HepG2 (cell line): ENCODE results near the gene ARID5B. TPM values are rescaled to one million over a fixed set of nuclear protein-coding genes. Genes with fewer than 3 reads are reported as not detected.
A peak's percentile ranks its signal among the peaks of the same experiment; 100 is the strongest.

Experiments used
- ATAC-seq: fragments of 200-7000 bp; cut with Tn5 transposase; 3 replicates; pipeline ENCODE4 v1.9.1; 2020; ENCODE audit warnings: mild to moderate bottlenecking, moderate library complexity
- BruUV-seq: library from RNA; stranded (reverse); fragments of 400-500 nt; replicated peaks from 2 replicates; lab custom pipeline; 2021; lab: Mats Ljungman, UMichigan
- CTCF ChIA-PET: fragments of 300-600 bp; formaldehyde crosslinking; extraction: SDS; loops from one replicate; lab custom pipeline; 2021; ENCODE audit warnings: low total read pairs, inconsistent platforms, low intra/inter-chr PET ratio; lab: Yijun Ruan, JAX
- POLR2A ChIA-PET: fragments of 350-600 bp; sonication (Branson Sonifier 250); formaldehyde crosslinking; loops from one replicate; lab custom pipeline; 2020; ENCODE audit warnings: antibody characterized with exemption, inconsistent platforms; lab: Yijun Ruan, JAX
- DNase-seq: peaks from one replicate; pipeline ENCODE4 v3.0.0-alpha.2; 2015; ENCODE audit warnings: low spot score
- FAIRE-seq: peaks from 3 replicates; lab custom pipeline; 2011; peaks lifted over from hg19 to GRCh38; lab: Jason Lieb, UNC
- H2AFZ ChIP-seq: one replicate; pipeline ENCODE4 v1.6.1; 2011; ENCODE audit warnings: low read length, inconsistent platforms
- H3K27ac ChIP-seq: fragments of 300-600 bp; 3 replicates; pipeline ENCODE4 v1.8.0; 2011; ENCODE audit warnings: mixed run types, mild to moderate bottlenecking, mixed read lengths, low read length, inconsistent platforms; ENCODE audit not compliant: insufficient read depth; ENCODE audit errors: extremely low read length
- H3K27me3 ChIP-seq, 2 experiments: fragments of 200-600 bp in 1 of 2; 2 replicates in 1 of 2; 3 replicates in 1 of 2; pipeline versions ENCODE4 v1.6.0 to v1.8.0; 2011; ENCODE audit warnings: low read length in 2 of 2, mild to moderate bottlenecking in 2 of 2, moderate library complexity in 2 of 2, inconsistent platforms in 1 of 2; ENCODE audit not compliant: insufficient read depth in 2 of 2, control insufficient read depth in 1 of 2
- H3K36me3 ChIP-seq, 2 experiments: fragments of 200-600 bp in 1 of 2; replicated peaks in 1 of 2; 2 replicates in 1 of 2; 3 replicates in 1 of 2; pipeline versions ENCODE4 v1.5.1 to v1.8.0; 2011; ENCODE audit warnings: low read length in 2 of 2, inconsistent platforms in 1 of 2; ENCODE audit not compliant: insufficient read depth in 2 of 2, control insufficient read depth in 1 of 2
- H3K4me1 ChIP-seq: 2 replicates; pipeline ENCODE4 v1.5.1; 2012; ENCODE audit warnings: low read length, inconsistent platforms; ENCODE audit not compliant: insufficient read depth
- H3K4me2 ChIP-seq: 2 replicates; pipeline ENCODE4 v1.6.0; 2011; ENCODE audit warnings: low read depth, low read length, inconsistent platforms
- H3K4me3 ChIP-seq, 3 experiments: fragments of 200-600 bp in 1 of 3; sonication (generic), shearing (Covaris generic) in 1 of 3; replicated peaks in 1 of 3; 2 replicates each; pipeline ENCODE4 v1.5.1; 2011 to 2016; ENCODE audit warnings: low read length in 3 of 3, inconsistent platforms in 2 of 3, low read depth in 2 of 3, mild to moderate bottlenecking in 2 of 3, control low read depth in 1 of 3, mixed read lengths in 1 of 3; ENCODE audit not compliant: insufficient read depth in 1 of 3
- H3K79me2 ChIP-seq: one replicate; pipeline ENCODE4 v1.6.1; 2011; ENCODE audit warnings: low read length, inconsistent platforms; ENCODE audit not compliant: insufficient read depth
- H3K9ac ChIP-seq: 2 replicates; pipeline ENCODE4 v1.6.0; 2011; ENCODE audit warnings: mild to moderate bottlenecking, low read depth, low read length, inconsistent platforms; ENCODE audit not compliant: insufficient read depth
- H3K9me3 ChIP-seq: 2 replicates; pipeline ENCODE4 v1.5.1; 2012; ENCODE audit warnings: mild to moderate bottlenecking, low read length
- H4K20me1 ChIP-seq: 2 replicates; pipeline ENCODE4 v1.6.0; 2011; ENCODE audit warnings: inconsistent platforms, mild to moderate bottlenecking, low read length, moderate library complexity; ENCODE audit not compliant: insufficient read depth
- BCL6 ChIP-seq: IDR thresholded peaks from 2 replicates; pipeline ENCODE4 v1.6.1; 2016; ENCODE audit warnings: missing genetic modification reagents, missing compliant biosample characterization
- CEBPG ChIP-seq: IDR thresholded peaks from 2 replicates; pipeline ENCODE4 v1.6.1; 2016
- DNMT3B ChIP-seq: conservative IDR thresholded peaks from 2 replicates; pipeline ENCODE4 v1.6.1; 2016; ENCODE audit warnings: missing biosample characterization, control low read depth
- EHMT2 ChIP-seq: fragments of 200-600 bp; sonication (generic); IDR thresholded peaks from 2 replicates; pipeline ENCODE4 v1.7.0; 2017; ENCODE audit warnings: antibody characterized with exemption, low read depth, low read length, borderline replicate concordance
- EP300 ChIP-seq, 3 experiments: sonication (generic) in 1 of 3; formaldehyde crosslinking in 1 of 3; IDR thresholded peaks; 2 replicates each; pipeline versions ENCODE4 v1.5.1 to v1.6.1; 2011 to 2020; ENCODE audit warnings: low read depth in 2 of 3, low read length in 2 of 3, borderline replicate concordance in 1 of 3, improper control_type of control experiment in 1 of 3, mild to moderate bottlenecking in 1 of 3, missing genetic modification reagents in 1 of 3, moderate library complexity in 1 of 3
- FOXA3 ChIP-seq: IDR thresholded peaks from 2 replicates; pipeline ENCODE4 v1.6.1; 2016; ENCODE audit warnings: missing genetic modification reagents, missing compliant biosample characterization
- GATAD2A ChIP-seq: IDR thresholded peaks from 2 replicates; pipeline ENCODE4 v1.6.1; 2016
- HDAC2 ChIP-seq: sonication (generic); formaldehyde crosslinking; IDR thresholded peaks from 2 replicates; pipeline ENCODE4 v1.4.0; 2020; ENCODE audit warnings: missing genetic modification reagents
- HNF4A ChIP-seq: sonication (generic); formaldehyde crosslinking; IDR thresholded peaks from 2 replicates; pipeline ENCODE4 v1.4.0; 2020; ENCODE audit warnings: missing genetic modification reagents
- IRX3 ChIP-seq: sonication (generic); formaldehyde crosslinking; IDR thresholded peaks from 2 replicates; pipeline ENCODE4 v1.8.1; 2023; ENCODE audit warnings: mild to moderate bottlenecking, low read depth, missing genetic modification reagents, borderline replicate concordance
- MTF2 ChIP-seq: sonication (generic); formaldehyde crosslinking; IDR thresholded peaks from 2 replicates; pipeline ENCODE4 v1.5.0; 2020; ENCODE audit warnings: missing genetic modification reagents, borderline replicate concordance
- SOX13 ChIP-seq, 3 experiments: fragments of 450-650 bp in 1 of 3; sonication (generic) in 1 of 3; formaldehyde crosslinking in 1 of 3; IDR thresholded peaks in 2 of 3; conservative IDR thresholded peaks in 1 of 3; 2 replicates each; pipeline versions ENCODE4 v1.5.0 to v1.6.1; 2016 to 2020; ENCODE audit warnings: antibody characterized with exemption in 1 of 3, mild to moderate bottlenecking in 1 of 3, missing compliant biosample characterization in 1 of 3, missing genetic modification reagents in 1 of 3, moderate library complexity in 1 of 3
- TOPORS ChIP-seq: sonication (generic); formaldehyde crosslinking; IDR thresholded peaks from 2 replicates; pipeline ENCODE4 v1.8.0; 2023; ENCODE audit warnings: mild to moderate bottlenecking, missing genetic modification reagents
- YEATS2 ChIP-seq: sonication (generic); formaldehyde crosslinking; IDR thresholded peaks from 2 replicates; pipeline ENCODE4 v1.4.0; 2020; ENCODE audit warnings: missing genetic modification reagents, borderline replicate concordance
- ZFX ChIP-seq: sonication (generic); formaldehyde crosslinking; IDR thresholded peaks from 2 replicates; pipeline ENCODE4 v1.4.0; 2020; ENCODE audit warnings: mild to moderate bottlenecking, low read depth, missing genetic modification reagents, moderate library complexity
- ZNF318 ChIP-seq: sonication (generic); formaldehyde crosslinking; IDR thresholded peaks from 2 replicates; pipeline ENCODE4 v1.4.0; 2020; ENCODE audit warnings: mild to moderate bottlenecking, missing genetic modification reagents
- WGBS: methylation state at CpG from one replicate; pipeline ENCODE4 v1.1.6; 2017; ENCODE audit warnings: low lambda C conversion rate; 5-methylcytosine and 5-hydroxymethylcytosine counted together
- in situ Hi-C: cut with HindIII; loops from 2 replicates; pipeline ENCODE4 v1.10.0; 2017; ENCODE audit warnings: low pct_unique_long_range_greater_than_20kb; ENCODE audit not compliant: extremely low pct_ligation_motif_present
- intact Hi-C: fragments of 100-400 bp; cut with micrococcal nuclease; formaldehyde crosslinking; loops from one replicate; pipeline ENCODE4 v1.10.0; 2022; ENCODE audit not compliant: unreplicated experiment
- polyA plus RNA-seq, 8 experiments: library from polyadenylated mRNA; depleted of rRNA in 3 of 8; stranded (reverse) in 7 of 8; unstranded in 1 of 8; fragments of >200 nt; fragmentation: Illumina TruSeq in 4 of 8; extraction: Trizol in 4 of 8; gene quantifications; 2 replicates each; pipeline versions ENCODE4 v1.2.1 to v1.2.3, GENCODE V29; 2011 to 2016; ENCODE audit warnings: low read depth in 4 of 8, missing spikeins in 1 of 8, mixed read lengths in 1 of 8; ENCODE audit not compliant: insufficient read depth in 1 of 8
- total RNA-seq, 5 experiments: library from RNA; depleted of rRNA; stranded (reverse); fragments of >200 nt; fragmentation: Illumina TruSeq; extraction: Trizol; gene quantifications; 2 replicates each; pipeline ENCODE4 v1.2.3, GENCODE V29; 2016; ENCODE audit warnings: low read depth in 1 of 5

ARID5B gene
- total and polyA plus RNA-seq, 2 of the 13 experiments (the other 11 are each of a cell fraction or from before 2014, with no cell fraction given), result 6.2 to 21.1 TPM

- Histone ChIP-seq H3K4me3 (no peak overlapping the region), H3K79me2 (no peaks in the 10 kb centered on the region), H3K4me2 (no peak overlapping the region; the same call in 1 of the 2 replicates), H3K36me3 (peaks cover 0 to 7% of the 10 kb centered on the region in 2 experiments; a peak in 2 of 5 replicates), H3K27me3 (no peaks in the 10 kb centered on the region), H3K9ac (no peak overlapping the region), H3K9me3 (no peaks in the 10 kb centered on the region), H3K27ac (peak overlapping the region; percentile 5), H4K20me1 (no peaks in the 10 kb centered on the region), H2AFZ (no peak overlapping the region), H3K4me1 (peaks cover 26% of the 10 kb centered on the region)
- 53% methylated on average over 5 of the region's 5 CpGs for WGBS
- DNase-seq (no peak), FAIRE-seq (no peak), ATAC-seq (peak; percentile 75)
- BruUV-seq, result no TSS peak
- ChIA-PET CTCF (no interaction called here), POLR2A (interaction anchor here (1.1 to 2.0 kb wide), 3 partner anchors 9 to 66 kb away, joined by 3 to 6 read pairs (median 5); no protein-coding TSS in a partner anchor)
- intact Hi-C loops (no loop called here), in situ Hi-C loops (no loop called here)
- TF ChIP-seq CEBPG (CRISPR knock-in tag), result peak; percentile 68; the same call in 1 of the 2 replicates
- TF ChIP-seq TOPORS, result no peak
- TF ChIP-seq EP300 (IDR thresholded peaks at IDR 0.05; ENCODE audit: low read depth in 2 of 2, low read length in 2 of 2), result peak in 1 of 2 experiments; percentile 35; a peak in 1 of 4 replicates
- TF ChIP-seq EP300 (CRISPR knock-in tag; IDR thresholded peaks at IDR 0.05; ENCODE audit: borderline replicate concordance), result no peak
- TF ChIP-seq HNF4A (CRISPR knock-in tag), result peak; percentile 56
- TF ChIP-seq DNMT3B, result no peak
- no peak for TF ChIP-seq MTF2 (CRISPR knock-in tag)
- TF ChIP-seq YEATS2, result 0 out of 2 replicates have a peak, but pooled peaks have one; percentile 26
- TF ChIP-seq FOXA3 (CRISPR knock-in tag), result peak; percentile 44; the same call in 1 of the 2 replicates
- no peak for TF ChIP-seq SOX13 (IDR thresholded peaks at IDR 0.05)
- 0 out of 4 replicates have a peak, but pooled peaks of 1 of the 2 experiments have one; percentile 40 for TF ChIP-seq SOX13 (CRISPR knock-in tag; conservative IDR thresholded peaks at IDR 0.05 in 1 of 2, IDR thresholded peaks at IDR 0.05 in 1 of 2)
- TF ChIP-seq HDAC2 (CRISPR knock-in tag), result 0 out of 2 replicates have a peak, but pooled peaks have one; percentile 13
- peak; percentile 75 for TF ChIP-seq GATAD2A (CRISPR knock-in tag)
- no peak for TF ChIP-seq EHMT2
- no peak for TF ChIP-seq ZNF318 (CRISPR knock-in tag)
- TF ChIP-seq BCL6 (CRISPR knock-in tag), result 0 out of 2 replicates have a peak, but pooled peaks have one; percentile 10
- TF ChIP-seq IRX3 (CRISPR knock-in tag), result no peak
- TF ChIP-seq ZFX (CRISPR knock-in tag), result peak; percentile 37; the same call in 1 of the 2 replicates
Observed at GRCh38 chr10:62027841-62028501, 126.5 kb downstream of the ARID5B start.
